Measurements from ENCODE around the gene PYURF.

DNA sequence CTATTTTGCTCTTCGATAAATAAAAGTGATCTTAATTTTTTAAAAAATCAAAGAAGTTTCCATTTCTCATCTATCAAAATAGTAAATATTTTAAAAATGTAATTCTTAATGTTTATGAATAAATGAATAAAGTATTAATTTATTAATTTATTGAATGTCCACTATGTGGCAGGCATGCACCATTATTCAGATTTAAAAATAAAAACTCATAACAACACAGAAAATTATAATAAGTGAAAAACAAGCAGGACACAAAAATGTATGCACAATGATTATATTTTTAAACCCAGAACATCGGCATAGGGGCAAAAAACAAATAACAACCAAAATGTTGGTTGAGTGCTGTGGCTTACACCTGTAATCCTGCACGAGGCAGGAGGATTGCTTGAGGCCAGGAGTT lies 5.3 kb upstream of the PYURF start:
- TF ChIP-seq CTCF (IDR thresholded peaks at IDR 0.05) (no peak), POLR2A (IDR thresholded peaks at IDR 0.05) (no peak), POLR2AphosphoS5 (IDR thresholded peaks at IDR 0.05) (no peak)

All from sigmoid colon (tissue), 4 donors.